Peyer's patch (tissue), 4 donors: Measurements from ENCODE around the gene PLCD4.

Source experiments
- POLR2A ChIP-seq, 2 donors: fragments of 450-650 bp; IDR thresholded peaks; one replicate each; pipeline ENCODE4 v1.5.1; 2017; ENCODE audit warnings: antibody characterized with exemption in 2 of 2, mild to moderate bottlenecking in 2 of 2, moderate library complexity in 2 of 2
- TF ChIP-seq, protein P1 (sequence below), 6 experiments: fragments of 450-650 bp in 4 of 6; fragments of 200-600 bp in 2 of 6; sonication (generic) in 1 of 6; IDR thresholded peaks; one replicate each; pipeline ENCODE4 v1.5.1; 2017 to 2019; ENCODE audit warnings: antibody characterized with exemption in 6 of 6, mild to moderate bottlenecking in 3 of 6, moderate library complexity in 1 of 6

DNA sequence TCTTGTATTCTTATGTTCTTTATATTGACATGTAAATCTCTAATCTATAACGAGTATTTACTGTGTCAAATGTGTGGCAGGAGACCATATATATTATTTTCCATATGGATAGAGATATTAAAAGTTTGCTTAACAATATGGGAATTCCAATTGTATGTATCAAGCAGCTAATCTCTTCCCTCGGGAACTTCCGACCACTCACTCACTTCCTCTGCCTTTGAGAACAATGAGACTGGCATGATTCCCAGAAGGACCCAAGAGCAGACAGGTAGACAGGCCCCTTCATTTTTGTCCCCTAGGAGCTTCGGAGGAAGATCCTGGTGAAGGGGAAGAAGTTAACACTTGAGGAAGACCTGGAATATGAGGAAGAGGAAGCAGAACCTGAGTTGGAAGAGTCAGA lies 24.1 kb downstream of the PLCD4 start:
- TF ChIP-seq, protein P1, sequence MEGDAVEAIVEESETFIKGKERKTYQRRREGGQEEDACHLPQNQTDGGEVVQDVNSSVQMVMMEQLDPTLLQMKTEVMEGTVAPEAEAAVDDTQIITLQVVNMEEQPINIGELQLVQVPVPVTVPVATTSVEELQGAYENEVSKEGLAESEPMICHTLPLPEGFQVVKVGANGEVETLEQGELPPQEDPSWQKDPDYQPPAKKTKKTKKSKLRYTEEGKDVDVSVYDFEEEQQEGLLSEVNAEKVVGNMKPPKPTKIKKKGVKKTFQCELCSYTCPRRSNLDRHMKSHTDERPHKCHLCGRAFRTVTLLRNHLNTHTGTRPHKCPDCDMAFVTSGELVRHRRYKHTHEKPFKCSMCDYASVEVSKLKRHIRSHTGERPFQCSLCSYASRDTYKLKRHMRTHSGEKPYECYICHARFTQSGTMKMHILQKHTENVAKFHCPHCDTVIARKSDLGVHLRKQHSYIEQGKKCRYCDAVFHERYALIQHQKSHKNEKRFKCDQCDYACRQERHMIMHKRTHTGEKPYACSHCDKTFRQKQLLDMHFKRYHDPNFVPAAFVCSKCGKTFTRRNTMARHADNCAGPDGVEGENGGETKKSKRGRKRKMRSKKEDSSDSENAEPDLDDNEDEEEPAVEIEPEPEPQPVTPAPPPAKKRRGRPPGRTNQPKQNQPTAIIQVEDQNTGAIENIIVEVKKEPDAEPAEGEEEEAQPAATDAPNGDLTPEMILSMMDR (IDR thresholded peaks at IDR 0.05): no peak
- no peak for TF ChIP-seq POLR2A (IDR thresholded peaks at IDR 0.05)
